AG04449 (cell line): Measurements from ENCODE around the gene METTL24.

ENCODE experiments used
- CTCF ChIA-PET: fragments of 350-600 bp; formaldehyde crosslinking; extraction: SDS; loops from one replicate; lab custom pipeline; 2021; ENCODE audit warnings: antibody characterized with exemption; lab: Yijun Ruan, JAX
- POLR2A ChIA-PET: fragments of 400-600, 350-600 bp; formaldehyde crosslinking; extraction: SDS; loops from one replicate; lab custom pipeline; 2020; ENCODE audit warnings: antibody characterized with exemption, inconsistent platforms; lab: Yijun Ruan, JAX
- DNase-seq: peaks from one replicate; pipeline ENCODE4 v3.0.0-alpha.2; 2010; ENCODE audit warnings: low read depth, low spot score
- H3K4me3 ChIP-seq: 2 replicates; pipeline ENCODE4 v1.5.1; 2011; ENCODE audit warnings: low read depth, mild to moderate bottlenecking, control low read depth, low read length
- TF ChIP-seq, protein P1 (sequence below): IDR thresholded peaks from one replicate; pipeline ENCODE4 v1.5.1; 2011; ENCODE audit warnings: mild to moderate bottlenecking, moderate library complexity, low read length, control low read depth, inconsistent platforms; ENCODE audit not compliant: insufficient read depth; ENCODE audit errors: missing control alignments

The METTL24 gene

DNA sequence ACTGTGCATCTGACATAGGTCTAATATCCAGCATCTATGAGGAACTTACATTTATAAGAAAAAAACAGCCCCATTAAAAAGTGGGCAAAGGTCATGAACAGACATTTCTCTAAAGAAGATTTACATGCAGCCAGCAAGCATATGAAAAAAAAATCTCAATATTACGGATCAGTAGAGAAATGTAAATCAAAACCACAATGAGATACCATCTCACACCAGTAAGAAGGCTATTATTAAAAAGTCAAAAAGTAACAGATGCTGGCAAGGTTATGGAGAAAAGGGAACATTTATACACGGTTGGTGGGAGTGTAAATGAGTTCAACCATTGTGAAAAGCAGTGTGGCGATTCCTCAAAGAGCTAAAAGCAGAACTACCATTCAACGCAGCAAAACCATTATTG, 13.1 kb downstream of the METTL24 start:
- DNase-seq = no peak
- POLR2A ChIA-PET = no interaction called here
- TF ChIP-seq, protein P1, sequence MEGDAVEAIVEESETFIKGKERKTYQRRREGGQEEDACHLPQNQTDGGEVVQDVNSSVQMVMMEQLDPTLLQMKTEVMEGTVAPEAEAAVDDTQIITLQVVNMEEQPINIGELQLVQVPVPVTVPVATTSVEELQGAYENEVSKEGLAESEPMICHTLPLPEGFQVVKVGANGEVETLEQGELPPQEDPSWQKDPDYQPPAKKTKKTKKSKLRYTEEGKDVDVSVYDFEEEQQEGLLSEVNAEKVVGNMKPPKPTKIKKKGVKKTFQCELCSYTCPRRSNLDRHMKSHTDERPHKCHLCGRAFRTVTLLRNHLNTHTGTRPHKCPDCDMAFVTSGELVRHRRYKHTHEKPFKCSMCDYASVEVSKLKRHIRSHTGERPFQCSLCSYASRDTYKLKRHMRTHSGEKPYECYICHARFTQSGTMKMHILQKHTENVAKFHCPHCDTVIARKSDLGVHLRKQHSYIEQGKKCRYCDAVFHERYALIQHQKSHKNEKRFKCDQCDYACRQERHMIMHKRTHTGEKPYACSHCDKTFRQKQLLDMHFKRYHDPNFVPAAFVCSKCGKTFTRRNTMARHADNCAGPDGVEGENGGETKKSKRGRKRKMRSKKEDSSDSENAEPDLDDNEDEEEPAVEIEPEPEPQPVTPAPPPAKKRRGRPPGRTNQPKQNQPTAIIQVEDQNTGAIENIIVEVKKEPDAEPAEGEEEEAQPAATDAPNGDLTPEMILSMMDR = no peak
- CTCF ChIA-PET = interaction anchor here (1.0 kb wide), 1 partner anchor 306 kb away, joined by 3 read pairs; no protein-coding TSS in a partner anchor
- no peak overlapping the region for H3K4me3 ChIP-seq

DNA sequence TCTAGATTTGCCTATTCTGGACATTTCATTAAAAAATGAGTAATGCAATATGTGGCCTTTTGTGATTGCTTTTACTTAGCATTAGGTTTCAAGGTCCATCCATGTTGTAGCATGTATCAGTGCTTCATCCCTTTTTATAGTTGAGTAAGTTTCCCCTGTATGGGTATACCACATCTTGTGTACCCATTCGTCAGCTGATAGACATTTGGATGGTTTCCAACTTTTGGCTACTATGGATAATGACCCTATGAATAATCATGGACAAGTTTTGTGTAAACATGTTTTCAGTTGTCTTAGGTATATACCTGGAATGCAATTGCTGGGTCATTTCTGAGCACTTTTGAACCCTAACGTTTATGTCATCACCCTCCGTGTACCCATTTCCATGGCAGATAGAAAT, 15.4 kb downstream of the METTL24 start:
- no peak for DNase-seq
- CTCF ChIA-PET = no interaction called here
- no peak overlapping the region for H3K4me3 ChIP-seq
- TF ChIP-seq, protein P1 = no peak
- POLR2A ChIA-PET = no interaction called here

DNA sequence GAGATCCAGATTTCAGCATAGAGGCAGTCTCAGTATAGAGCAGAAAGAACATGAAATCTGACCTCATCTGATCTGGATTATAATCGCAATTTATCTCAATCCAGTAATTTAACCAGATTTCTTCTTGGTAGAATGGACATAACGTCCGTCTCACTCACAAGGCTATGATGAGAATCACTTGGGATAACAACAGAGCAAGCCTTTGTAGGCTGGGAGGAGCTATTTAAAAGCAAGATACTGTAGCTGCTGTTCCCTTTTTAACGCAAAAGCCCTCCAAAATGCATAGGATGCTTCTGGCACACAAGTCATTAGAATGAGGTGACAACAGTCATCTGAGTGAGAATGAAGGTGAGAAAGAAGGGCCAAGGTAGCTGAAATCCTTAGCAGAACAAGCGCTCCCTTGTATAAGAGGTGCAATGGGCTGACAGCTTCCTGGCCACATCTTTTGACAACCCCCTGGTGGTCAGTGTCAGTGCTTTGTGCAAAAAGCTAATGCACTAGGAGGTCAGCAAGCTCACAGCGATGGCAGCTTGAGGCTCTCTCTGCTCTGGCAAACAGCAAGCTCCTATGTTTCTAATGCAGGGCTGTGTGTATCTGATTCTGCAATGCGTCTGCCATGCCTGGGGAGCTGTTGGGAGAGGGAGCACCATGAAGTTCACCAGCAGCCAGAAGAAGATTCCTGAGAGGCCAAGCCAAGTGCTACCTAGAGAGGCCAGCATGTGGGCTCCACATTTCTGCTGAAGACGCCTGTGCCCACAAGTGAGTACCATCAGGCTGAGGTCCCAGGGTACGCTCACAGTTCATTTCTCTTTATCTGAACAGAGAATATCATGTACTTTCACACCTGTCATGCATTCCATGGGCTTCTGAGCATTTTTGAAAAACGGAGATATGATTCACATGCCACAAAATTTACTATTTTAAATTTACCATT, 16.2 kb downstream of the METTL24 start:
- ChIA-PET POLR2A (interaction anchor here (0.6 kb wide), 1 partner anchor 863 kb away, joined by 4 read pairs; no protein-coding TSS in a partner anchor), CTCF (interaction anchor here (1.0 kb wide), 1 partner anchor 12 kb away, joined by 3 read pairs; no protein-coding TSS in a partner anchor)
- no peak for DNase-seq
- H3K4me3 ChIP-seq = no peak overlapping the region
- TF ChIP-seq, protein P1 = peak; percentile 52

DNA sequence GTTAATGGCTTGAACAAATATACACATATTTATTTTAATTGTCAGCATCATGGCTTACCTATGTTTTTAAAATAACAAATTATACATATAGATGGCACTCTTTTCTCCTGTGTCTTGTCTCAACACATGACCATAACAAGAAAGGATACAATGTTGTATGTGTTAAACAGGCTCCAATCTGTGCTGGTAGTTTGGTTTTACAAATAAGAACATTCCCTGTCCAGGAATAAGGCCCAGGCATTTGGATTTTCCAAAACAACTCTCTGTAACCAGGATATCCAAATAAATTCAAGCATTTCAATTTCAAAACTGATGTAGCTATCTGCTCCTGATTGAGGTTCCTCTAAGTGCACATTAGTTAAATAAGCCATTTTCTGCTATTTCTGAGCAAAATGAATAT, 17.1 kb downstream of the METTL24 start:
- no peak for DNase-seq
- TF ChIP-seq, protein P1 = no peak
- ChIA-PET CTCF (interaction anchor here (1.0 kb wide), 1 partner anchor 13 kb away, joined by 3 read pairs; no protein-coding TSS in a partner anchor), POLR2A (no interaction called here)
- H3K4me3 ChIP-seq = no peak overlapping the region

DNA sequence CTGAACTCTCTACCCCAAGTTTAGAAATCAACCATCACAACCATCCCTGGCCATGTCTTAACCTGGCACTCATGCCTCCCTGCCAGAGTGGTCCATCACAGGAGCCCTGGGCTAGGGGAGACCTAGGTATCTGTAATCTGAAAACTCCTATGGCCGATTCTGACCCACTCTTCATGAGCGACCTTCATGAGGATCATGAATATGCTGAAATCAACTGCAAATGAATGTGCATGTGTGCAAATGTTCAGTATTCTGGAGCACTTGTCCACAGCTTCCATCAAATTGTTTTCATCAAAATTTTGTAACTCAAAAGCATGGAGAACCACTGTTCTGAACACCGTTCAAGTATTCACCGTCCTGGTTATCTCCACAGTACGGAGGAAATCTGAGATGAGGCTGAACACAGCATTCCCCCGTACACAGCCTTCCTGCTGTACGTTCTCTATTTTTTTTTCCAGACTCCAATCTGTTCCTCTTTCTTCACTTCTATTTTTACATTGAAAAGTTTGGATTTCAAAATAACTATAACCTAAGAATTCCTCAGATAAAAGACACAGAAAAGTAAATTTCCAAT, 17.7 kb downstream of the METTL24 start:
- CTCF ChIA-PET = no interaction called here
- no peak for DNase-seq
- TF ChIP-seq, protein P1 = no peak
- H3K4me3 ChIP-seq = no peak overlapping the region
- POLR2A ChIA-PET = no interaction called here
